CD4-positive, alpha-beta T cell treated with Interleukin-15 for 1 hour (primary cell): Measurements from ENCODE around the gene EHD1.
A peak's percentile ranks its signal among the peaks of the same experiment; 100 is the strongest.
"Not testable (repeated sequence)": the region's sequence is repeated elsewhere in the genome, so short reads cannot be mapped to it uniquely, and the experiment has no call there.

ENCODE experiments used
- DNase-seq: peaks from one replicate; pipeline ENCODE4 v3.0.0-alpha.2; 2020

The EHD1 gene

DNA sequence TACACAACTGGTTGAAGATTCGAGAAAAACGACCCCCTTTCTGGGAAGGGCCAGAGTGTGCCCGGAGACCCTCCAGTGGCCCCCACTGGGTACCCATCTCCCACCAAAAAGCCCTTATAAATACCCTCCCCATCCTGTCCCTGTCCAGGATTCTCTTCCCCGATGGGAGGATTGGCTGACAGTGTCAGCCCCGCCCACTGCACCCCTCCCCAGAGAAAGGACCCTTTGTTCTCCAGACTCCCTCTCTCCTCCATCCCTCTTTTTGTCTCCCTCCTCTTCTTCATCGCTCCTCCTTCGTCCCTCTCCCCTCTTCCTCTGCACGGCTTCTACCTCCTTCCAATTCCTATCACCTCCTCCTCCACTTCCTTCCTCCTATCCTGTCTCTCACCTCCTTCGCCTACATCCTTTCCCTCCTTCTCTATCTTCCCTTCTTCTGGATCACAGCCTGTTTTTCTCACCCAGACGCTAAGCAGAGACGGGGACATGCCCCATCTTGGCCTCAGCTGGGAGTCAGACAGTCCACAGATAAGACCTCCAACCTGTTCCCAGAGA is 54.8 kb downstream of the EHD1 start:
- DNase-seq, result no peak

DNA sequence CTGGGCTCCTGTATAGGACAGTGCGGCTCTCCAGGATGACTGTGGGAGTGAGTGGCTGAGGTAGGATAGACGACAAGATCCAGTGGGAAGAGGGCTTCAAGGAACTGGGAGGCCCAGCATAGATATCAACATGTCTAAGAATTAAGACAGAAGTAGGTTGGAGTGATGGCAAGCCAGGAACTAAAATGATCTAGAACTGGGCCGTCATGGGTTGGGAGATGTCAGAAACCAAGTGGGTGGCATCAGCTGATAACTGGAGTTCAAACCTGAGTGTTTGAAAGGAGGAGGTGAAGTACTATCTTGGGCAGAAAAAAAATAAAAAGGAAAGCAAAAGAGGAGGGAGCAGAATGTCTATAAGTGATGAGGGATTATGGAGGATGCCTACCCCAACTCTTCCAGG is 60.9 kb downstream of the EHD1 start:
- no peak for DNase-seq

DNA sequence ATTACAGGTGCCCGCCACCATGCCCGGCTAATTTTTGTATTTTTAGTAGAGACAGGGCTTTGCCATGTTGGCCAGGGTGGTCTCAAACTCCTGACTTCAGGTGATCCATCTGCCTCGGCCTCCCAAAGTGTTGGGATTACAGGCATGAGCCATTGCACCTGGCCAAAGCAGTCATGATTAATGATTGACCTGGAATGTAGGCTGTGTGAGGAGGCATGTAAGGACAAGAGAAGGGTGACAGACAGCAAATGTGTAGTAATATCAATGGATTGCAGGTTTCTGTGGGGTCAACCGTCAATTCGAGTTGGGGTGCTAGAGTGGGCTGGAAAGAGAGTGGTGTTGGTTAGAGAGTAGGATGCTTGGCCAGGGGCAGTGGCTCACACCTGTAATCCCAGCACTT is 63.0 kb downstream of the EHD1 start:
- not testable (repeated sequence) for DNase-seq

DNA sequence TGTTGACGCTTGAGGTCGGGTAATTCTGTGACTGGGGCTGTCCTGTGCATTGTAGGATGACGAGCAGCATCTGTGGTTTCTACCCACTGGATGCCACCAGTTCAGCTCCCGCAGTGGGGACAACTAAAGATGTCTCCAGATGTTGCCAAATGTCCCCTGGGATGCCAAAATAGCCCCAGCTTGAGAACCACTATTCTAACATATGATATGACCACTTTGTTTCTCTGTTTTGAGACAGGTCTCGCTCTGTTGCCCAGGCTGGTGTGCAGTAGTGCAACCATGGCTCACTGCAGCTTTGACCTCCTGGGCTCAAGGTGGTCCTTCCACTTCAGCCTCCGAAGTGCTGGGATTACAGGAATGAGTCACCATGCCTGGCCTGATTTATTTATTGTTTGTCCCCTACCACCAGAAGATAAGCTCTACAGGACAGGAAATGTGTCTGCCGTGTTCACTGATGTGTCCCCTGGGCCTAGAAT is 63.7 kb downstream of the EHD1 start:
- DNase-seq, result no peak

GRCh38 chr11:64813826-64814225 is 64.6 kb downstream of the EHD1 start:
- no peak for DNase-seq

- DNase-seq, result no peak
Observed at GRCh38 chr11:64810891-64811272, 67.5 kb downstream of the EHD1 start.

DNA sequence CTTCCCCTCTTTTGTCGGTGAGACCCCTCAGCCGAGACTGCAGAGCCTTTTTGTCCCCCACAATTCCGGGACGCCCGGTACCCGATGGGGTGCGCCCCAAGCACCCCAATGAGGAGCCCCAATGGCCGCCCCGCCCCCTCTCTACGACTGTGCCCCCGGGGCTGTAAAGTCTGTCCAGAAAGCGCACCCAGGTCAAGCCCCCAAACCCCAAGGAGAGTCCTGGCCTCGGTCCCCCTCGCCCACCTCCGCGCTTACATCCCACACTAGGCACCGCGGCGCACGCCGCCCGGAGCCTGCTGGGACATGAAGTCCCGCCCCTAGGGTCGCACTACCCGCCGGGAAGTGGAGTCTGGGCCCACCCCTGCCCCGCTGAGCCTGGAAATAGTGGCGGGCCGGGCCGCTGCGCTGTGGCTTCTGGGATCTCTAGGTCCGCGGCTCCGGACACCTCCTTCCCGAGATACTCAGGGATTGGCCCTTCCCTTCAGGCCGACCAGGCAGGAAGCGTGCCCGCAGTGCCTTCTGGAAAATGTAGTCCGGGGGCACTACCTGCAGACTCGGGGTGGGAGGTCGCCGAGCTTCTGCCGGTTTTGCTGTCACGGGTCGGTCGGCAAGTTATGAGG is 68.0 kb downstream of the EHD1 start, which contains the start of gene MEN1:
MEN1 (minus strand) TSS at position 281 of the 620 bp plus-strand sequence. CDS start 442 bp downstream, outside the sequence.
- DNase-seq, result peak; percentile 81

GRCh38 chr11:64809781-64810241 is 68.6 kb downstream of the EHD1 start:
- DNase-seq, result no peak

GRCh38 chr11:64805481-64805880 is 72.9 kb downstream of the EHD1 start:
- DNase-seq, result no peak

- DNase-seq, result no peak
Observed at GRCh38 chr11:64804346-64805210, 73.8 kb downstream of the EHD1 start.

DNA sequence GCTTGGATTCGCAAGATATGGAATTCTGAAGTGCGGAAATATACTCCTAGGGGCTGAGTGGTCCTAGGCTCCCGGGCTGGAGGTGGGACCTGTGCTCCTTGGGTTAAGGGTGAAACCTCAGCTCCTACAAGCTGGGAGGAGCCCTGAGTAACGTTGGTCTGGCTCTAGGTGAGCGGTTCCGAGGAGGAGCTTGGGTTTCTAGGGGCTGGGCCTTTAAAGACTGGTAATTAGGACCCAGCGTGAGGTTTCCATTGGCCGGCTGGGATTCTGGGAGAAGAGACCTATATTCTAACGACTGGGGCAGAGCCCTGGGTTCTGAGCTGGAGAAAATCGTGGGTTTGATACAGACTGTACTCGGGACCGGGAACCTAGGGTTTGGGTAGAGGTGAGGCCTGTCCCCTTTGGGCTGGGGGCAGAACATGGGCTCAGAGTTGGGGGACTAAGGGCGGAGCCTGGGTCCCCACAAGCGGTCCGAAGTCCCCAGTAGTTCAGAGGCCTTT is 74.5 kb downstream of the EHD1 start:
- DNase-seq, result no peak

DNA sequence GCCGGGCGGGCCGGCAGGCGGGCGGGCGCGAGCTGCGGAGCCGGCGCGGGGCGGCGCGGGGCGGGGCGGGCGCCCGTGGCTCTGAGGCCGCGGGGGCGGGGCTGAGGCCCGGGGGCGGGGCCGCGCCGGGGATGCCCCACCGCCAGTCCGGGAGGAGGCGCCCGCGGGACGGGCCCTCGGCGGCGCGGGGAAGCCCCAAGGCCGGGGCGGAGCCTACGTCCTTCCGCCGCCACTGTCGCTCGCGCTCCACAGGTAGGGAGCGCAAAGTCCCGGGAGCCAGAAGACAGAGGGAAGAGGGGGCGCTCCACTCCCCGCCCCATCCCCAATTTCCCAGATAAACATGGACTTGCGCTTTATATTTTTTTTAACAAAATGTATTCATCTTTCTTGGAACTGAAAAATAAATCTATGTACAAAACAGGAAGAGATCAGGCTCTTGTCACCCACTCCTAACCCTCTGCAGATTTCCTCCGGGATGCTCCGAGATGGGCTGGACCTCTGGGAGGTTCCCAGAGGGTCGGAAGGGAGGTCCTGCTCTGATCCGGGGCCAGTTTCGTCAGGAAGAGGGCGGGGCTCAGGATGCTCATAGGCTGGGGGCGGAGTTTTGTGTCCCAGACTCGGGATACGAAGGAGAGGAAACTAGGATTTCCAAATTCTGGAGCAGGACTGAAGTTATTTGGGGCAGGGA is 75.1 kb downstream of the EHD1 start, which contains the start of gene MAP4K2:
MAP4K2 (minus strand) TSS at position 57 of the 688 bp plus-strand sequence. CDS start 65 bp downstream, outside the sequence.
- peak; percentile 88 for DNase-seq

- DNase-seq, result peak; percentile 47
Observed at GRCh38 chr11:64802370-64803157, 75.9 kb downstream of the EHD1 start.
